IgD-negative memory B cell (primary cell): ENCODE measurements around the gene KCNG3. TPM values are rescaled to one million over a fixed set of nuclear protein-coding genes. Genes with fewer than 3 reads are reported as not detected.

Experiments
- polyA plus RNA-seq: library from polyadenylated mRNA; unstranded; fragments of 300-500 nt; fragmentation: Illumina TruSeq; gene quantifications from one replicate; pipeline ENCODE4 v1.2.3, GENCODE V29; 2021

The KCNG3 gene
- polyA plus RNA-seq, 1 donor from 2014 or later, result not detected

Other genes with a start within 250 kb of the KCNG3 start
- gene COX7A2L, start 132.8 kb downstream of the KCNG3 start, polyA plus RNA-seq, result 136 TPM
- gene MTA3, start 74.7 kb upstream of the KCNG3 start, polyA plus RNA-seq, result 8.8 TPM